ENCODE measurements around the gene ZBED4. TPM values are rescaled to one million over a fixed set of nuclear protein-coding genes. Genes with fewer than 3 reads are reported as not detected.
A peak's percentile ranks its signal among the peaks of the same experiment; 100 is the strongest.

Gene ZBED4
- total RNA-seq, 2 experiments from 2014 or later: 19.7 to 20.1 TPM

- Mint-ChIP-seq H3K9me3 (peaks cover 2% of the 10 kb centered on the region), H3K4me1 (ENCODE audit: low read depth) (peaks cover 36% of the 10 kb centered on the region), H3K27ac (no peak overlapping the region), H3K27me3 (no peaks in the 10 kb centered on the region), H3K36me3 (ENCODE audit: low read depth) (no peaks in the 10 kb centered on the region), H3K4me3 (no peak overlapping the region)
- ATAC-seq: no peak
- CTCF ChIA-PET: no interaction called here
- no peak for TF ChIP-seq CTCF (IDR thresholded peaks at IDR 0.05)
- intact Hi-C loops (cut with micrococcal nuclease): no loop called here
- no peak for DNase-seq
- POLR2A ChIA-PET: no interaction called here
Measured at GRCh38 chr22:49833340-49834007, 20.2 kb upstream of the ZBED4 start.

- POLR2A ChIA-PET: interaction anchor here (0.7 to 1.6 kb wide), 9 partner anchors 8 to 85 kb away, joined by 3 to 7 read pairs (median 3); no protein-coding TSS in a partner anchor
- Mint-ChIP-seq H3K27me3 (no peaks in the 10 kb centered on the region), H3K9me3 (no peaks in the 10 kb centered on the region), H3K27ac (peak overlapping the region; percentile 95), H3K4me1 (ENCODE audit: low read depth) (peaks cover 33% of the 10 kb centered on the region), H3K36me3 (ENCODE audit: low read depth) (no peaks in the 10 kb centered on the region), H3K4me3 (peak overlapping the region; percentile 71)
- DNase-seq (peak; percentile 95), ATAC-seq (peak; percentile 93)
- CTCF ChIA-PET: no interaction called here
- intact Hi-C loops (cut with micrococcal nuclease): no loop called here
- no peak for TF ChIP-seq CTCF (IDR thresholded peaks at IDR 0.05)
Measured at GRCh38 chr22:49838771-49839717, 14.6 kb upstream of the ZBED4 start.

- POLR2A ChIA-PET: no interaction called here
Measured at GRCh38 chr22:49845241-49845640, 8.4 kb upstream of the ZBED4 start.

GRCh38 chr22:49845666-49846459 is 7.8 kb upstream of the ZBED4 start:
- CTCF ChIA-PET: interaction anchor here (1.5 kb wide), 1 partner anchor 78 kb away, joined by 6 read pairs; no protein-coding TSS in a partner anchor
- H3K9me3 Mint-ChIP-seq: no peaks in the 10 kb centered on the region
- POLR2A ChIA-PET: no interaction called here
- no peaks in the 10 kb centered on the region for H3K36me3 Mint-ChIP-seq (ENCODE audit: low read depth)
- peaks cover 6% of the 10 kb centered on the region for H3K4me1 Mint-ChIP-seq (ENCODE audit: low read depth)
- H3K4me3 Mint-ChIP-seq: no peak overlapping the region
- H3K27me3 Mint-ChIP-seq: peaks cover 15% of the 10 kb centered on the region
- intact Hi-C loops (cut with micrococcal nuclease): no loop called here
- TF ChIP-seq CTCF (IDR thresholded peaks at IDR 0.05): no peak
- no peak overlapping the region for H3K27ac Mint-ChIP-seq
- DNase-seq: no peak
- ATAC-seq: no peak

More at GRCh38 chr22:49845241-49845640, 8.4 kb upstream of the ZBED4 start:
- Mint-ChIP-seq H3K36me3 (ENCODE audit: low read depth) (no peaks in the 10 kb centered on the region), H3K4me1 (ENCODE audit: low read depth) (peaks cover 6% of the 10 kb centered on the region), H3K27me3 (peaks cover 11% of the 10 kb centered on the region), H3K27ac (no peak overlapping the region), H3K9me3 (no peaks in the 10 kb centered on the region), H3K4me3 (no peak overlapping the region)
- no peak for ATAC-seq
- intact Hi-C loops (cut with micrococcal nuclease): no loop called here
- no peak for DNase-seq
- CTCF ChIA-PET: interaction anchor here (1.5 kb wide), 1 partner anchor 78 kb away, joined by 6 read pairs; no protein-coding TSS in a partner anchor
- TF ChIP-seq CTCF (IDR thresholded peaks at IDR 0.05): no peak

Data from activated CD8-positive, alpha-beta T cell treated with anti-CD3 and anti-CD28 coated beads for 36 hours (primary cell).